Activated naive CD4-positive, alpha-beta T cell treated with anti-CD3 and anti-CD28 coated beads, Interleukin-2, amount 10 ng/mL, durations not matched to agents 7 days and 5 days (primary cell): ENCODE data around the gene FARS2.

Experiments
- CTCF ChIA-PET: fragments of 350-600 bp; sonication (Branson Sonifier 250); formaldehyde crosslinking; loops from one replicate; lab custom pipeline; 2021; ENCODE audit warnings: antibody characterized with exemption; lab: Charles Lee
- DNase-seq: peaks from one replicate; pipeline ENCODE4 v3.0.0-alpha.2; 2020
- H3K27ac Mint-ChIP-seq: one replicate; pipeline ENCODE4 v1.8.0; 2021; ENCODE audit warnings: mild to moderate bottlenecking, moderate library complexity, mixed read lengths
- H3K27me3 Mint-ChIP-seq: one replicate; pipeline ENCODE4 v1.8.0; 2021; ENCODE audit warnings: mild to moderate bottlenecking, mixed read lengths
- H3K36me3 Mint-ChIP-seq: one replicate; pipeline ENCODE4 v1.8.0; 2021; ENCODE audit warnings: mixed read lengths
- H3K4me1 Mint-ChIP-seq: one replicate; pipeline ENCODE4 v1.8.0; 2021; ENCODE audit warnings: mixed read lengths
- H3K4me3 Mint-ChIP-seq: one replicate; pipeline ENCODE4 v1.8.0; 2021; ENCODE audit warnings: mild to moderate bottlenecking, moderate library complexity, mixed read lengths
- H3K9me3 Mint-ChIP-seq: one replicate; pipeline ENCODE4 v1.8.0; 2021; ENCODE audit warnings: mixed read lengths

Gene FARS2

DNA sequence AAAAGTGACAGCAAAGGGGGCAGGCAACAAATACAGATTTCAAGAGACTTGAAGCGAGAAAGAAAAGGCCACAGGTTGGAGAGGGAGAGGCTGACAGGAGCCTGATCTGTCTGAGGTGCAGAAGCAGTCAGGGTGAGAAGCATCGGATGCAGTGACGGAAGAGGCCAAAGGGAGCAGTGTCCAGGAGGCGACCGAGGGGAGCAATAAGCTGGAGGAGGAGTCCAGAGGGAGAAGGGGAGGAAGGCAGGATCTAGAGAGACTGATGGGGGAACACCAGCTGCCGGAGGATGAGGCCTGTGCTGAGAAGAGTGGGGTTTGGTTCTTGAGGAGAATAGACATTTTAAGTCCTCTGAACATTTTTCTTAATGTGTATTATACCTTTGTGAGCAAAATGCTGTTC is 23.8 kb downstream of the FARS2 start:
- Mint-ChIP-seq H3K27ac (no peak overlapping the region), H3K4me1 (peaks cover 8% of the 10 kb centered on the region), H3K4me3 (no peak overlapping the region), H3K36me3 (no peaks in the 10 kb centered on the region), H3K9me3 (no peaks in the 10 kb centered on the region), H3K27me3 (no peaks in the 10 kb centered on the region)
- no peak for DNase-seq
- CTCF ChIA-PET: no interaction called here

DNA sequence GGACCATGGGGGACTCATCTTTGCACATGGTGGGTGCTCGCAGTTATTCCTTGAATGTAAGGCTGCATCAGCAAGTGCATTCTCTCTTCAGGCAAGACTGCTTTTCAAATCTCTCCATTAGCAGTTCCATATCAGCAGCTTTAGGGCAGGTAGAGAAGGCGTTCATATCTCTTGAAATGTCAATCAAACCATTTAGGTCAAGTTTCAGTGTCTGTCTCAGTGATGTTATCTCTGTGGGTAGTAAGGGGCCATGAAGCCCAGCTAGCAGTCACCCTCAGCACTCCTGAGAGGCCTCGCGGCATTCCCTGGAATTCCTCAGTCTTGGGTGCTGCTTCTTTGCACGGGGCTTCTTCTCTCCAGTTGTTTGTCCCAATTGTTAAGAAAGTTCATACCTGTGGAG is 24.2 kb downstream of the FARS2 start:
- CTCF ChIA-PET: no interaction called here
- no peak overlapping the region for H3K27ac Mint-ChIP-seq
- no peaks in the 10 kb centered on the region for H3K36me3 Mint-ChIP-seq
- H3K27me3 Mint-ChIP-seq: no peaks in the 10 kb centered on the region
- H3K9me3 Mint-ChIP-seq: no peaks in the 10 kb centered on the region
- H3K4me3 Mint-ChIP-seq: no peak overlapping the region
- peaks cover 4% of the 10 kb centered on the region for H3K4me1 Mint-ChIP-seq
- DNase-seq: no peak

GRCh38 chr6:5286780-5287179 is 25.5 kb downstream of the FARS2 start:
- no peaks in the 10 kb centered on the region for H3K36me3 Mint-ChIP-seq
- CTCF ChIA-PET: no interaction called here
- no peak for DNase-seq
- no peaks in the 10 kb centered on the region for H3K27me3 Mint-ChIP-seq
- no peak overlapping the region for H3K27ac Mint-ChIP-seq
- H3K4me3 Mint-ChIP-seq: no peak overlapping the region
- no peaks in the 10 kb centered on the region for H3K4me1 Mint-ChIP-seq
- H3K9me3 Mint-ChIP-seq: no peaks in the 10 kb centered on the region

- Mint-ChIP-seq H3K4me1 (no peaks in the 10 kb centered on the region), H3K36me3 (no peaks in the 10 kb centered on the region), H3K9me3 (no peaks in the 10 kb centered on the region), H3K27ac (no peak overlapping the region), H3K4me3 (no peak overlapping the region), H3K27me3 (no peaks in the 10 kb centered on the region)
- CTCF ChIA-PET: no interaction called here
- DNase-seq: no peak
Measured at GRCh38 chr6:5287205-5287965, 26.1 kb downstream of the FARS2 start.

- CTCF ChIA-PET: no interaction called here
- Mint-ChIP-seq H3K27me3 (no peaks in the 10 kb centered on the region), H3K9me3 (no peaks in the 10 kb centered on the region), H3K36me3 (no peaks in the 10 kb centered on the region), H3K4me3 (no peak overlapping the region), H3K4me1 (peaks cover 1% of the 10 kb centered on the region), H3K27ac (no peak overlapping the region)
- DNase-seq: no peak
Measured at GRCh38 chr6:5287966-5288297, 26.6 kb downstream of the FARS2 start.

DNA sequence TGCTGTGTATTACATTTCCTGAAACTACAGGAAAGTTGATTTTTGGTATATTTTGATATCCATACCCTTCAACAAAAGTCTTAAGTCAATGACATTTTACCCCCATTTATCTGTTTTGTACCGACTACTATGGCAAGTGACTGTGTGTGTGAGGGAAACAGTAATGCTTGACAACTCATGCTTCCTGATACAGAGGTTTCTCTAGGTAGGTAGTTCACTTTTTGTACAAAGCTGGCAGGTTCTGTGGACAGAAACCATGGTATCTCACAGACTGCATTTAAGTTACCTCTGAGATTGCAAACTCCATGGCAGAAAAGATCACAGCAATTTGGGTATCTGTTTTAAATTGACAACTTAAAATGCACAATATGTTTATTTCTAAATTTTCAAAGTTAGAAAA is 28.8 kb downstream of the FARS2 start:
- CTCF ChIA-PET: interaction anchor here (0.8 to 1.2 kb wide), 5 partner anchors 9 to 113 kb away, joined by 3 to 5 read pairs (median 3); no protein-coding TSS in a partner anchor
- H3K9me3 Mint-ChIP-seq: no peaks in the 10 kb centered on the region
- H3K27me3 Mint-ChIP-seq: no peaks in the 10 kb centered on the region
- no peak overlapping the region for H3K27ac Mint-ChIP-seq
- no peak overlapping the region for H3K4me3 Mint-ChIP-seq
- H3K36me3 Mint-ChIP-seq: no peaks in the 10 kb centered on the region
- peaks cover 12% of the 10 kb centered on the region for H3K4me1 Mint-ChIP-seq
- DNase-seq: no peak

- CTCF ChIA-PET: interaction anchor here (0.8 to 1.2 kb wide), 5 partner anchors 9 to 113 kb away, joined by 3 to 5 read pairs (median 3); no protein-coding TSS in a partner anchor
- no peak overlapping the region for H3K4me3 Mint-ChIP-seq
- no peaks in the 10 kb centered on the region for H3K9me3 Mint-ChIP-seq
- H3K27ac Mint-ChIP-seq: no peak overlapping the region
- no peaks in the 10 kb centered on the region for H3K36me3 Mint-ChIP-seq
- no peak for DNase-seq
- no peaks in the 10 kb centered on the region for H3K27me3 Mint-ChIP-seq
- H3K4me1 Mint-ChIP-seq: peaks cover 12% of the 10 kb centered on the region
Measured at GRCh38 chr6:5290500-5290899, 29.2 kb downstream of the FARS2 start.

DNA sequence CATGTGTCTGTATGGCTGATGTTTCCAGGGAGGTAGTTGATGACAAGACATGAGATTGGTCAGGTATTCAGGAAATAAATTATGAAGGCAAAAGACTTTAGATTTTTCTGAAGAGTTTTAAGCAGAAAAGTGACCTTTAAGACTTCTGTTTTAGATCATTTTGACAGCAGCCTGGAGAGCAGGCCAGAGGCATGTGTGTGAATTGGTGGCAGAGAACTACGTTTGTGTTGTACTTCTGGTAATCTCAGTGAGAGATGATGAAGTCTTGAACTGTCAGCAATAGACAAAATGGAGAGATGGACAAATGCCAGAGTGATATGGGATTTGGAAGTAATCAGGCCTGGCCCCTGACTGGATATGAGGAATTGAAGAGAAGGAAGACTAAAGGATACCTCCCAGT is 30.8 kb downstream of the FARS2 start:
- peaks cover 12% of the 10 kb centered on the region for H3K4me1 Mint-ChIP-seq
- no peaks in the 10 kb centered on the region for H3K9me3 Mint-ChIP-seq
- no peak for DNase-seq
- no peak overlapping the region for H3K27ac Mint-ChIP-seq
- no peak overlapping the region for H3K4me3 Mint-ChIP-seq
- no peaks in the 10 kb centered on the region for H3K27me3 Mint-ChIP-seq
- no peaks in the 10 kb centered on the region for H3K36me3 Mint-ChIP-seq
- CTCF ChIA-PET: no interaction called here

DNA sequence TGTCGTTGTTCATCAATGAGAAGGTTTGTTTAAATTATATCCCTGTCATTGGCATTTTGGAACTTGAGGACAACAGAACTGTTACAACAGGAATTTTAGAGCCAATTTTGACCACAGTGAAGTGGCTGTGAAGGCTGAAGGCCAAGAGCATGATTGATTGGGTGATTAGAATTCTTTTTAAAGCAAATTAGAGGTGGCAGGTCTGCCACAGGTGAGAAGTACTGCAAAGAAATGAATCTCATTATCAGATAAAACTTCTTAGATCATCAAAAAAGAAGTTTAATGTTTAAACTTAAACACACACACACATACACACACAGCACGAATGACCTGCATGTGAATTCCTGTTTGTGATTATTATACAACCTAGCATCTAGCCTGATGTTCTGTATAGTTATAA is 32.4 kb downstream of the FARS2 start:
- Mint-ChIP-seq H3K4me3 (no peak overlapping the region), H3K4me1 (peaks cover 12% of the 10 kb centered on the region), H3K9me3 (no peaks in the 10 kb centered on the region), H3K27me3 (no peaks in the 10 kb centered on the region), H3K36me3 (no peaks in the 10 kb centered on the region), H3K27ac (no peak overlapping the region)
- CTCF ChIA-PET: no interaction called here
- DNase-seq: no peak

DNA sequence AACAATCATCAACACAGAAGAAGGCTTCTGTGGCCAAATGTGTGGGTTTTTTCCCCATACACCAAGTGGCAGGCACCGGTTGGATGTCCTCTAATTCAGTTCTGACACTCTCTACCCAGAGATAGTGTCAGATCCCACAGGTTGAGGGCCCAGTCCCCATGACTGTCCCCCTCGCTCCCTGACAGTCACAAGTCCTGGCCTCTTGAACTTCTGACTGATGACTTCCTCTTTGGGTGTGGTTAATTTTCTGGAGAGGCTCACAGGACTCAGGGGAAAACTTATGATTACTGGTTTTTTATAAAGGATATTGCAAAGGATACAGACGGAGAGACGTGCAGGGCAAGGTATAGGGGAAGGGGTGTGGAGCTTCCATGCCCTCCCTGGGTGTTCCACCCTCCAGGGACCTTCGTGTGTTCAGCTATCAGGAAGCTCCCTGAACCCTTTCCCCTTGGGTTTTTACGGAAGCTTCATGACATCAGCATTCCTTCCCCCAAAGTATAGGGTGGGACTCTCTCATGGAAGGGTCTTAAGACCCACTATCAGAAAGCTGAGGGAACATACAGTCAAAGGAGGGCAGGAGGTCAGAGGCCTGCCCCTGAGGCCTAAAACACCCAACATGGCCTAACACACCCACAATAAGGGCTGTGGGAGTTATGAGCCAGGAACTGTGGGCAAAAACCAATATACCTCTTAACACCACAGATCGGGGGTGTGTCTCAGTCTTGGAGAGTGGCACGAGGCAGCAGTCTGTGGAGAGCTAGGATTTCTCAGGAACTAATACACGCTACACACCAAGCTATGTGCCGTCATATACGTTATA is 33.3 kb downstream of the FARS2 start:
- no peak for DNase-seq
- Mint-ChIP-seq H3K9me3 (no peaks in the 10 kb centered on the region), H3K27ac (no peak overlapping the region), H3K36me3 (no peaks in the 10 kb centered on the region), H3K4me3 (no peak overlapping the region), H3K4me1 (peaks cover 12% of the 10 kb centered on the region), H3K27me3 (no peaks in the 10 kb centered on the region)
- CTCF ChIA-PET: interaction anchor here (0.9 to 2.0 kb wide), 2 partner anchors 8 to 151 kb away, joined by 3 to 5 read pairs; no protein-coding TSS in a partner anchor

GRCh38 chr6:5295623-5296022 is 34.3 kb downstream of the FARS2 start:
- Mint-ChIP-seq H3K36me3 (no peaks in the 10 kb centered on the region), H3K27me3 (no peaks in the 10 kb centered on the region), H3K27ac (no peak overlapping the region), H3K9me3 (no peaks in the 10 kb centered on the region), H3K4me3 (no peak overlapping the region), H3K4me1 (peaks cover 15% of the 10 kb centered on the region)
- DNase-seq: no peak
- CTCF ChIA-PET: interaction anchor here (1.1 to 2.0 kb wide), 2 partner anchors 84 to 152 kb away, joined by 3 to 5 read pairs; no protein-coding TSS in a partner anchor

DNA sequence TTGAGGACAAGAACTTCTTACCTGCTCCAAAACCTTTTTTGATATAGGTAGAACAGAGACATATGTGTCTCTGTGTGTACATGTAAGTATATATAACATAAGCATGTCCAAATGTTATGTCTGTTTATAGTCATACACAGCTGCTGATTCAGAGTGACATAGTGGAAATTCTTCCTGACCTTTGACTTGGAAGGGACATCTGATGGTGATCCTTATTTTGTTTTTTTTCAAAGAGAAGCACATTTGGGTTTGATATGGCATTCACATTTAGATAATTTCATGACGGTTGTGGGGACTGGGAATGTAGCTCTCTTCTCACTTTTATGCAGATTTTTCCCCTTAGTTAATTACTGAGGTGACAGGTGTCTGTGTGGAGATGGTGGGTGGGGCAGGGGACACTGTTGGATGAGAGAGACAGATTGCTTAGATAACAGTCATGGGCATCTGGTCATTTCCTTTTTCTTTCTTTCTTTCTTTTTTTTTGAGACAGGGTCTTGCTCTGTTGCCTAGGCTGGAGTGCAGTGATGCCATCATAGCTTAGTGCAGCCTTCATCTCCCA is 39.0 kb downstream of the FARS2 start:
- H3K4me1 Mint-ChIP-seq: peaks cover 19% of the 10 kb centered on the region
- H3K4me3 Mint-ChIP-seq: no peak overlapping the region
- H3K36me3 Mint-ChIP-seq: no peaks in the 10 kb centered on the region
- no peak overlapping the region for H3K27ac Mint-ChIP-seq
- no peak for DNase-seq
- no peaks in the 10 kb centered on the region for H3K9me3 Mint-ChIP-seq
- CTCF ChIA-PET: interaction anchor here (1.7 kb wide), 1 partner anchor 157 kb away, joined by 7 read pairs; no protein-coding TSS in a partner anchor
- H3K27me3 Mint-ChIP-seq: no peaks in the 10 kb centered on the region

GRCh38 chr6:5302220-5302946 is 41.1 kb downstream of the FARS2 start:
- DNase-seq: peak; percentile 22
- no peaks in the 10 kb centered on the region for H3K27me3 Mint-ChIP-seq

More at GRCh38 chr6:5302220-5302946, 41.1 kb downstream of the FARS2 start:
- Mint-ChIP-seq H3K4me3 (no peak overlapping the region), H3K4me1 (peaks cover 19% of the 10 kb centered on the region), H3K9me3 (no peaks in the 10 kb centered on the region), H3K27ac (peak overlapping the region; percentile 17), H3K36me3 (no peaks in the 10 kb centered on the region)
- CTCF ChIA-PET: interaction anchor here (0.7 to 6.3 kb wide), 21 partner anchors 8 to 159 kb away, joined by 3 to 67 read pairs (median 7); partner anchors contain the start of genes FARS2 and LYRM4
